Right lobe of liver (tissue), 4 donors: ENCODE data around the gene TNPO1.

Experiments used
- CTCF ChIP-seq, 4 donors: fragments of 200-600 bp in 3 of 4; fragments of 450-650 bp in 1 of 4; IDR thresholded peaks; one replicate each; pipeline versions ENCODE4 v1.5.1 to v1.8.0; 2016 to 2022; ENCODE audit warnings: antibody characterized with exemption in 4 of 4, mild to moderate bottlenecking in 2 of 4
- POLR2A ChIP-seq: fragments of 450-650 bp; IDR thresholded peaks from one replicate; pipeline ENCODE4 v1.6.1; 2017; ENCODE audit warnings: antibody characterized with exemption, mild to moderate bottlenecking
- donor health status: DM: no; HTN: no; CAD: no.
- donor health status: DM: no; HTN: no; CAD: no.
- donor health status: DM: no; HTN: yes; CAD: no.

GRCh38 chr5:72943307-72943706 is 126.8 kb downstream of the TNPO1 start:
- TF ChIP-seq CTCF (IDR thresholded peaks at IDR 0.05) (no peak), POLR2A (no peak)
